D721Med (cell line): ENCODE measurements around the gene RHOA.

Source experiments
- DNase-seq: peaks from one replicate; pipeline ENCODE4 v3.0.0; 2011; ENCODE audit warnings: low spot score; ENCODE audit not compliant: insufficient read length
- FAIRE-seq: peaks from 2 replicates; lab custom pipeline; 2011; peaks lifted over from hg19 to GRCh38; lab: Jason Lieb, UNC
- CTCF ChIP-seq: IDR thresholded peaks from 2 replicates; pipeline ENCODE4 v1.5.1; 2012; ENCODE audit warnings: mild to moderate bottlenecking, control low read depth; ENCODE audit not compliant: insufficient read depth; ENCODE audit errors: missing control alignments

Gene RHOA

DNA sequence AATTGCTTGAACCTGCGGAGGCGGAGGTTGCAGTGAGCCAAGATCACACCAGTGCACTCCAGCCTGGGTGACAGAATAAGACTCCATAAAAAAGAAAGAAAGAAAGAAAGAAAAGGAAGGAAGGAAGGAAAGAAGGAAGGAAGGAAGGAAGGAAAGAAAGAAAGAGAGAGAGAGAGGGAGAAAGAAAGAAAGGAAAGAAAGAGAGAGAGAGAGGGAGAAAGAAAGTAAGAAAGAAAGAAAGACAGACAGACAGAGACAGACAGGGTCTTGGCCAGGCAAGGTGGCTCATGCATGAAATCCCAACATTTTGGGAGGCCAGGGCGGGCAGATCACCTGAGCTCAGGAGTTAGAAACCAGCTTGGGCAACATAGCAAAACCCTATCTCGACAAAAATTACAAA, 41.8 kb upstream of the RHOA start:
- TF ChIP-seq CTCF: no peak
- FAIRE-seq: no peak
- no peak for DNase-seq

DNA sequence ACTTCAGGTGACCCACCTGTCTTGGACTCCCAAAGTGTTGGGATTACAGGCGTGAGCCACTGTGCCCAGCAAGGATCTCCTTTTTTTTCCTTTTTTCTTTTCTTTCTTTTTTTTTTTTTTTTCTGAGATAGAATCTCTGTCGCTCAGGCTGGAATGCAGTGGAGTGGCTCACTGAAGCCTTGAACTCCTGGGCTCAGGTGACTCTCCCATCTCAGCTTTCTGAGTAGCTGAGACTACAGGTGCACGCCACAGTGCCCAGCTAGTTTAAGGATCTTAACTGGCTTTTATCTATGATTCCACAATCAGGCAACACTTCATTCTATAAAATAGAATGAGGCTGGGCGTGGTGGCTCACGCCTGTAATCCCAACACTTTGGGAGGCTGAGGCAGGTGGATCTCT, 33.6 kb upstream of the RHOA start:
- no peak for FAIRE-seq
- DNase-seq: no peak
- TF ChIP-seq CTCF: no peak

- TF ChIP-seq CTCF: no peak
- FAIRE-seq (no peak), DNase-seq (no peak)
Measured at GRCh38 chr3:49434731-49435130, 23.0 kb upstream of the RHOA start.

GRCh38 chr3:49428752-49429080, 16.9 kb upstream of the RHOA start:
- DNase-seq (no peak), FAIRE-seq (no peak)
- peak; percentile 15 for TF ChIP-seq CTCF

DNA sequence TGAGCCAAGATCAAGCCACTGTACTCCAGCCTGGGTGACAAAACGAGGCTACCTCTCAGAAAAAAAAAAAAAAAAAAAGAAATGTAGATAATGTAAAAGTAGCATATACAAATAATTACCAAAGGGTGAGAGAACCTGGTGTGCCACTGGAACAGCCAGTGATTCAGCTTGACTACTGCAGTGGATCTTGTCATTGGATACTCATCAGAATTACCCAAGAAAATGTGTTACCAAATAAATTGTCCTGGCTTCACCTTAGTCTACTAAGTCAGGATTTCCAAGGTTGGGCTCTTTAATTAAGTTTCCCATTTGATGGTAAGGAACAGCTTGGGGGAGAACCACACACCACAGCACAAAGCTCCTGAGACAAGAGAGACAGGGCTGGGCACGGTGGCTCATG, 15.8 kb upstream of the RHOA start:
- DNase-seq (no peak), FAIRE-seq (no peak)
- TF ChIP-seq CTCF: no peak

GRCh38 chr3:49424816-49425215, 13.0 kb upstream of the RHOA start:
- no peak for FAIRE-seq
- DNase-seq: no peak
- no peak for TF ChIP-seq CTCF

GRCh38 chr3:49422379-49423248, 10.8 kb upstream of the RHOA start, which contains the start of gene AMT:
Gene AMT, minus strand, starts transcription at chr3:49422473. Its CDS starts 23 bp downstream, at chr3:49422450.
- FAIRE-seq (no peak), DNase-seq (no peak)
- TF ChIP-seq CTCF: no peak
